ENCODE results near the gene CYTH3. TPM values are rescaled to one million over a fixed set of nuclear protein-coding genes. Genes with fewer than 3 reads are reported as not detected.
A peak's percentile ranks its signal among the peaks of the same experiment; 100 is the strongest.

CYTH3 gene
- total and polyA plus RNA-seq, 5 donors, result 23.5 to 40.2 (median 29.1) TPM

DNA sequence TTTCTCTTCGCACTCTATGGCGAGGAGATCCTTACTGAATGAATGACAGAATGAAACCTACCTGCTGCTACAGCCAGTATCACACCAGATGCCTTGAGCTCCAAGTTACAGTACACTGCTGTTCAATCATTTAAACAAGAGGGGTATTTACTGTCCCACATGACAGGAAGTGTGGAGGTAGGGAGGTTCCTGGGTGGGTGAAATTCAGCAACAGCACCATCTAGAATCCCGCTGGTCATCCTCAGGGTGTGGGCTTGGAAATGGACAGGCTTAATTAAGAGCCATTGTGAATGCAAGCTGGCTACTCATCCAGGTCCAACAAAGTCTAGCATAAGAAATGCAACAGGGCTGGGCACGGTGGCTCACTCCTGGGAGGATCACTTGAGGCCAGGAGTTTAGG, 14.7 kb downstream of the CYTH3 start:
- intact Hi-C loops (cut with DNase I), result no loop called here
- Histone ChIP-seq H3K9me3 (ENCODE audit: control insufficient read depth, low read length) (no peaks in the 10 kb centered on the region), H3K27ac (ENCODE audit: low read length) (peak overlapping the region; percentile 20), H3K4me3 (ENCODE audit: low read length) (no peak overlapping the region), H3K27me3 (ENCODE audit: control insufficient read depth, insufficient read depth) (no peaks in the 10 kb centered on the region), H3K4me1 (ENCODE audit: control insufficient read depth, insufficient read depth, low read length) (peaks cover 29% of the 10 kb centered on the region)
- WGBS, result 80% methylated on average over 4 of the region's 4 CpGs
- DNase-seq, result no peak
- no peak for ATAC-seq

GRCh38 chr7:6256677-6257535, 15.5 kb downstream of the CYTH3 start:
- Histone ChIP-seq H3K4me1 (ENCODE audit: control insufficient read depth, insufficient read depth, low read length) (peaks cover 24% of the 10 kb centered on the region), H3K27ac (ENCODE audit: low read length) (peak overlapping the region; percentile 64), H3K9me3 (ENCODE audit: control insufficient read depth, low read length) (no peaks in the 10 kb centered on the region), H3K4me3 (ENCODE audit: low read length) (no peak overlapping the region), H3K27me3 (ENCODE audit: control insufficient read depth, insufficient read depth) (no peaks in the 10 kb centered on the region)
- intact Hi-C loops (cut with DNase I), result no loop called here
- DNase-seq (peak; percentile 79 to 91 (median 84)), ATAC-seq (peak; percentile 83 to 93)
- WGBS, result 38% methylated on average over 9 of the region's 9 CpGs

GRCh38 chr7:6256109-6256483, 16.3 kb downstream of the CYTH3 start:
- no peaks in the 10 kb centered on the region for H3K9me3 ChIP-seq (ENCODE audit: control insufficient read depth, low read length)
- H3K4me3 ChIP-seq (ENCODE audit: low read length), result no peak overlapping the region
- H3K27me3 ChIP-seq (ENCODE audit: control insufficient read depth, insufficient read depth), result no peaks in the 10 kb centered on the region
- peak overlapping the region; percentile 64 for H3K27ac ChIP-seq (ENCODE audit: low read length)
- H3K4me1 ChIP-seq (ENCODE audit: control insufficient read depth, insufficient read depth, low read length), result peaks cover 23% of the 10 kb centered on the region
- peak in 1 of 2 donors; percentile 35 for ATAC-seq
- 59% methylated on average over 5 of the region's 5 CpGs for WGBS
- intact Hi-C loops (cut with DNase I), result no loop called here
- no peak for DNase-seq

DNA sequence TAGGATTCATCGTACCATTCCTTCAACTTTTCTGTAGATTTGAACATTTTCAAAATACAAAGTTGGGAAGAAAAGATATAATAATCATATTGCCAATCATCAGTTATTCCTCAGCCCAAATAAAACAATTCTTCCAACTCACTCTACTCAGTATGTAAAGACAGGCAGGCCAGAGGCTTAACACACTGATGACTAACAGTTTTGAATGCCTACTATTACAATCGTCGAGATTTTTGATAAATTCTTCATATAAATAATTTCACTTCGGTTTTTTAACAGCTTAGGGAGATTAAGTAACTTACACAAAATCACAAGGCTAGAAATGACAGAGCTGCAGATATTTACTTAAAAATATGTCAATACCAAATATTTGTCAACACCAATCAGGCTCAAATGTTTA, 17.6 kb downstream of the CYTH3 start:
- H3K27ac ChIP-seq (ENCODE audit: low read length), result no peak overlapping the region

DNA sequence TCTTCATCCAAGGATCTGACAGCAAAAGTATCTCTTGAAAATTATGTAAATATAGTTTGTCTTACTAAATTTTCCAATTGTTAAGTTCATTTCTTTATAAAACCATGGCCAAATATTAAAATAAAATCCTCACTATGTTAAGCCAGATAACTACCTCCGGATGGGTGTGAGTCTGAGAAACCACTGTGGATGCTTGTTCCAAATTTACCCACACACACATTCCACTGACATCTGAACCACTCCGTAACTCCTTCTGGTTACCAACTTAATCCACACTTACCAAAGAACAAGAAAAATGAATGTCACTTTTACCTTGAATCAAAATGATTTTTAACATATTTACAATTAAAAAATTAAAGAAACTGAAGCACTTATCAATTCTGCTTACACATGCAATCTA, 19.7 kb downstream of the CYTH3 start:
- DNase-seq (no peak), ATAC-seq (no peak)
- Histone ChIP-seq H3K4me1 (ENCODE audit: control insufficient read depth, insufficient read depth, low read length) (peaks cover 12% of the 10 kb centered on the region), H3K27me3 (ENCODE audit: control insufficient read depth, insufficient read depth) (no peaks in the 10 kb centered on the region), H3K4me3 (ENCODE audit: low read length) (no peak overlapping the region), H3K9me3 (ENCODE audit: control insufficient read depth, low read length) (no peaks in the 10 kb centered on the region), H3K27ac (ENCODE audit: low read length) (no peak overlapping the region)
- intact Hi-C loops (cut with DNase I), result no loop called here
- 20% methylated on average over 2 of the region's 2 CpGs for WGBS

More for the DNA sequence above, 17.6 kb downstream of the CYTH3 start:
- WGBS, result 63% methylated on average over 4 of the region's 4 CpGs
- intact Hi-C loops (cut with DNase I), result no loop called here
- no peak for DNase-seq
- Histone ChIP-seq H3K9me3 (ENCODE audit: control insufficient read depth, low read length) (no peaks in the 10 kb centered on the region), H3K27me3 (ENCODE audit: control insufficient read depth, insufficient read depth) (no peaks in the 10 kb centered on the region), H3K4me3 (ENCODE audit: low read length) (no peak overlapping the region), H3K4me1 (ENCODE audit: control insufficient read depth, insufficient read depth, low read length) (peaks cover 14% of the 10 kb centered on the region)
- no peak for ATAC-seq

GRCh38 chr7:6252341-6252746, 20.1 kb downstream of the CYTH3 start:
- no peaks in the 10 kb centered on the region for H3K9me3 ChIP-seq (ENCODE audit: control insufficient read depth, low read length)
- intact Hi-C loops (cut with DNase I), result no loop called here
- ATAC-seq (no peak), DNase-seq (no peak)
- H3K4me3 ChIP-seq (ENCODE audit: low read length), result no peak overlapping the region
- H3K4me1 ChIP-seq (ENCODE audit: control insufficient read depth, insufficient read depth, low read length), result peaks cover 11% of the 10 kb centered on the region
- H3K27me3 ChIP-seq (ENCODE audit: control insufficient read depth, insufficient read depth), result no peaks in the 10 kb centered on the region
- WGBS, result 35% methylated on average over 5 of the region's 5 CpGs
- no peak overlapping the region for H3K27ac ChIP-seq (ENCODE audit: low read length)

GRCh38 chr7:6251653-6252052, 20.8 kb downstream of the CYTH3 start:
- H3K27ac ChIP-seq (ENCODE audit: low read length), result no peak overlapping the region
- intact Hi-C loops (cut with DNase I), result no loop called here
- peaks cover 11% of the 10 kb centered on the region for H3K4me1 ChIP-seq (ENCODE audit: control insufficient read depth, insufficient read depth, low read length)
- ATAC-seq, result no peak
- H3K9me3 ChIP-seq (ENCODE audit: control insufficient read depth, low read length), result no peaks in the 10 kb centered on the region
- H3K4me3 ChIP-seq (ENCODE audit: low read length), result no peak overlapping the region
- no peaks in the 10 kb centered on the region for H3K27me3 ChIP-seq (ENCODE audit: control insufficient read depth, insufficient read depth)
- DNase-seq, result no peak
- WGBS, result 36% methylated on average over 4 of the region's 4 CpGs

- Histone ChIP-seq H3K27ac (ENCODE audit: low read length) (peak overlapping the region; percentile 13), H3K27me3 (ENCODE audit: control insufficient read depth, insufficient read depth) (no peaks in the 10 kb centered on the region), H3K4me3 (ENCODE audit: low read length) (no peak overlapping the region), H3K4me1 (ENCODE audit: control insufficient read depth, insufficient read depth, low read length) (peaks cover 8% of the 10 kb centered on the region), H3K9me3 (ENCODE audit: control insufficient read depth, low read length) (no peaks in the 10 kb centered on the region)
- intact Hi-C loops (cut with DNase I), result no loop called here
- no peak for DNase-seq
- 56% methylated on average over 4 of the region's 4 CpGs for WGBS
- ATAC-seq, result no peak
Measured at GRCh38 chr7:6250364-6250833, 22.0 kb downstream of the CYTH3 start.

GRCh38 chr7:6249043-6249442, 23.4 kb downstream of the CYTH3 start:
- no peaks in the 10 kb centered on the region for H3K9me3 ChIP-seq (ENCODE audit: control insufficient read depth, low read length)
- DNase-seq (no peak), ATAC-seq (no peak)
- H3K4me3 ChIP-seq (ENCODE audit: low read length), result no peak overlapping the region
- no peaks in the 10 kb centered on the region for H3K27me3 ChIP-seq (ENCODE audit: control insufficient read depth, insufficient read depth)
- H3K4me1 ChIP-seq (ENCODE audit: control insufficient read depth, insufficient read depth, low read length), result peaks cover 8% of the 10 kb centered on the region
- intact Hi-C loops (cut with DNase I), result no loop called here
- H3K27ac ChIP-seq (ENCODE audit: low read length), result no peak overlapping the region
- WGBS, result 94% methylated on average over 4 of the region's 4 CpGs

- intact Hi-C loops (cut with DNase I), result no loop called here
- 78% methylated on average over 6 of the region's 6 CpGs for whole genome bisulfite sequencing
- H3K9me3 ChIP-seq (ENCODE audit: control insufficient read depth, low read length), result no peaks in the 10 kb centered on the region
- H3K4me1 ChIP-seq (ENCODE audit: control insufficient read depth, insufficient read depth, low read length), result peaks cover 8% of the 10 kb centered on the region
- no peak for DNase-seq
- peak; percentile 25 to 65 for ATAC-seq
- no peak overlapping the region for H3K4me3 ChIP-seq (ENCODE audit: low read length)
- H3K27me3 ChIP-seq (ENCODE audit: control insufficient read depth, insufficient read depth), result no peaks in the 10 kb centered on the region
- no peak overlapping the region for H3K27ac ChIP-seq (ENCODE audit: low read length)
Measured at GRCh38 chr7:6248581-6248980, 23.8 kb downstream of the CYTH3 start.

DNA sequence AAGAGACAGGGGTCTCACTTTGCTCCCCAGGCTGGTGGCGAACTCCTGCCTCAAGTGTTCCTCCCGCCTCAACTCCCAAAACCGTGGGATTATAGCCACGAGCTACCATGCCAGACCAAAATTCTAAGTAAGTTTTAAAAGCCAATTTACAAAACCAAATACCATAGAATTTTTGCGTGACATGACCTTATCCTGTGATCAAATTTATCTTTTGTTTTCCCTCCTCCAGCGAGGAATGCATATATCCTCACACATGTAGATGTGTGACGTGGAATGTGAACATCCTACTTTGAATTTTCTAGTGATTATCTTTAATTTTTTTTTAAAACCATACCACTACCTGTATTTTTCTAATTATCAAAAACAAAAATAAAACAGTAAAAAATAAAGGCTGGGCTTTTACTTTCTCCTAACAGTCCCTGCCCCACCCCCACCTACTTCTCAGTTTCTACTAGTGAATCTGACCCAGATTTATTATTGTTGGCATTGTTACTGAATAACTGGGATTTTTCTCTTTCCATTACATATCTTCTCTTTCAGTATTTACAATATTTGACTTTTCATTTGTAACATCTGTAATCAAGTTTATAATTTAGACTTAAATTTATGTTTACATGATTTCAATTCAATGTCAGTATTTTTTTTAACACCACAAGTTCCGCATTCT, 26.0 kb downstream of the CYTH3 start:
- 77% methylated on average over 8 of the region's 8 CpGs for WGBS
- intact Hi-C loops (cut with DNase I), result no loop called here
- no peak overlapping the region for H3K27ac ChIP-seq (ENCODE audit: low read length)

More for the DNA sequence above, 26.0 kb downstream of the CYTH3 start:
- ATAC-seq, result no peak
- H3K4me3 ChIP-seq (ENCODE audit: low read length), result no peak overlapping the region
- DNase-seq, result no peak
- peaks cover 8% of the 10 kb centered on the region for H3K4me1 ChIP-seq (ENCODE audit: control insufficient read depth, insufficient read depth, low read length)
- no peaks in the 10 kb centered on the region for H3K27me3 ChIP-seq (ENCODE audit: control insufficient read depth, insufficient read depth)
- no peaks in the 10 kb centered on the region for H3K9me3 ChIP-seq (ENCODE audit: control insufficient read depth, low read length)

Measured in right cardiac atrium (tissue), 5 donors.